HepG2 (cell line): ENCODE data around the gene ZNRF4. TPM values are rescaled to one million over a fixed set of nuclear protein-coding genes. Genes with fewer than 3 reads are reported as not detected.

ENCODE experiments used
- ATAC-seq: fragments of 200-7000 bp; cut with Tn5 transposase; 3 replicates; pipeline ENCODE4 v1.9.1; 2020; ENCODE audit warnings: mild to moderate bottlenecking, moderate library complexity
- BruUV-seq: library from RNA; stranded (reverse); fragments of 400-500 nt; replicated peaks from 2 replicates; lab custom pipeline; 2021; lab: Mats Ljungman, UMichigan
- CTCF ChIA-PET: fragments of 300-600 bp; formaldehyde crosslinking; extraction: SDS; loops from one replicate; lab custom pipeline; 2021; ENCODE audit warnings: low total read pairs, inconsistent platforms, low intra/inter-chr PET ratio; lab: Yijun Ruan, JAX
- POLR2A ChIA-PET: fragments of 350-600 bp; sonication (Branson Sonifier 250); formaldehyde crosslinking; loops from one replicate; lab custom pipeline; 2020; ENCODE audit warnings: antibody characterized with exemption, inconsistent platforms; lab: Yijun Ruan, JAX
- DNase-seq: peaks from one replicate; pipeline ENCODE4 v3.0.0-alpha.2; 2015; ENCODE audit warnings: low spot score
- FAIRE-seq: peaks from 3 replicates; lab custom pipeline; 2011; peaks lifted over from hg19 to GRCh38; lab: Jason Lieb, UNC
- H2AFZ ChIP-seq: one replicate; pipeline ENCODE4 v1.6.1; 2011; ENCODE audit warnings: low read length, inconsistent platforms
- H3K27ac ChIP-seq: fragments of 300-600 bp; 3 replicates; pipeline ENCODE4 v1.8.0; 2011; ENCODE audit warnings: mixed run types, mild to moderate bottlenecking, mixed read lengths, low read length, inconsistent platforms; ENCODE audit not compliant: insufficient read depth; ENCODE audit errors: extremely low read length
- H3K27me3 ChIP-seq, 2 experiments: fragments of 200-600 bp in 1 of 2; 2 replicates in 1 of 2; 3 replicates in 1 of 2; pipeline versions ENCODE4 v1.6.0 to v1.8.0; 2011; ENCODE audit warnings: low read length in 2 of 2, mild to moderate bottlenecking in 2 of 2, moderate library complexity in 2 of 2, inconsistent platforms in 1 of 2; ENCODE audit not compliant: insufficient read depth in 2 of 2, control insufficient read depth in 1 of 2
- H3K36me3 ChIP-seq, 2 experiments: fragments of 200-600 bp in 1 of 2; replicated peaks in 1 of 2; 2 replicates in 1 of 2; 3 replicates in 1 of 2; pipeline versions ENCODE4 v1.5.1 to v1.8.0; 2011; ENCODE audit warnings: low read length in 2 of 2, inconsistent platforms in 1 of 2; ENCODE audit not compliant: insufficient read depth in 2 of 2, control insufficient read depth in 1 of 2
- H3K4me1 ChIP-seq: 2 replicates; pipeline ENCODE4 v1.5.1; 2012; ENCODE audit warnings: low read length, inconsistent platforms; ENCODE audit not compliant: insufficient read depth
- H3K4me2 ChIP-seq: 2 replicates; pipeline ENCODE4 v1.6.0; 2011; ENCODE audit warnings: low read depth, low read length, inconsistent platforms
- H3K4me3 ChIP-seq, 3 experiments: fragments of 200-600 bp in 1 of 3; sonication (generic), shearing (Covaris generic) in 1 of 3; replicated peaks in 1 of 3; 2 replicates each; pipeline ENCODE4 v1.5.1; 2011 to 2016; ENCODE audit warnings: low read length in 3 of 3, inconsistent platforms in 2 of 3, low read depth in 2 of 3, mild to moderate bottlenecking in 2 of 3, control low read depth in 1 of 3, mixed read lengths in 1 of 3; ENCODE audit not compliant: insufficient read depth in 1 of 3
- H3K79me2 ChIP-seq: one replicate; pipeline ENCODE4 v1.6.1; 2011; ENCODE audit warnings: low read length, inconsistent platforms; ENCODE audit not compliant: insufficient read depth
- H3K9ac ChIP-seq: 2 replicates; pipeline ENCODE4 v1.6.0; 2011; ENCODE audit warnings: mild to moderate bottlenecking, low read depth, low read length, inconsistent platforms; ENCODE audit not compliant: insufficient read depth
- H3K9me3 ChIP-seq: 2 replicates; pipeline ENCODE4 v1.5.1; 2012; ENCODE audit warnings: mild to moderate bottlenecking, low read length
- H4K20me1 ChIP-seq: 2 replicates; pipeline ENCODE4 v1.6.0; 2011; ENCODE audit warnings: inconsistent platforms, mild to moderate bottlenecking, low read length, moderate library complexity; ENCODE audit not compliant: insufficient read depth
- AGO1 ChIP-seq: fragments of 200-400 bp; formaldehyde crosslinking; IDR thresholded peaks from 2 replicates; pipeline ENCODE4 v1.6.1; 2017; ENCODE audit warnings: mild to moderate bottlenecking, low read depth, low read length, moderate library complexity; ENCODE audit not compliant: poor library complexity, severe bottlenecking
- CCAR2 ChIP-seq: fragments of 200-400 bp; formaldehyde crosslinking; optimal IDR thresholded peaks from 2 replicates; pipeline ENCODE3; 2018; ENCODE audit warnings: low read depth, mild to moderate bottlenecking, low read length, moderate library complexity
- ISX ChIP-seq: sonication (generic); formaldehyde crosslinking; conservative IDR thresholded peaks from 2 replicates; pipeline ENCODE4 v1.5.0; 2020; ENCODE audit warnings: missing genetic modification reagents
- NFATC3 ChIP-seq: sonication (generic); formaldehyde crosslinking; IDR thresholded peaks from 2 replicates; pipeline ENCODE4 v1.5.1; 2020; ENCODE audit warnings: mild to moderate bottlenecking, missing genetic modification reagents
- PCBP1 ChIP-seq: fragments of 200-400 bp; formaldehyde crosslinking; IDR thresholded peaks from 2 replicates; pipeline ENCODE4 v1.6.1; 2017; ENCODE audit warnings: mild to moderate bottlenecking, low read depth, low read length, borderline replicate concordance
- SAP130 ChIP-seq: IDR thresholded peaks from 2 replicates; pipeline ENCODE4 v1.6.1; 2016; ENCODE audit warnings: low read depth
- ZNF225 ChIP-seq: sonication (generic); formaldehyde crosslinking; IDR thresholded peaks from 2 replicates; pipeline ENCODE4 v1.4.0; 2020; ENCODE audit warnings: mild to moderate bottlenecking, missing genetic modification reagents
- ZNF549 ChIP-seq: sonication (generic); formaldehyde crosslinking; IDR thresholded peaks from 2 replicates; pipeline ENCODE4 v1.5.0; 2020; ENCODE audit warnings: missing genetic modification reagents
- ZNF607 ChIP-seq: sonication (generic); formaldehyde crosslinking; IDR thresholded peaks from 2 replicates; pipeline ENCODE4 v1.5.1; 2020; ENCODE audit warnings: missing genetic modification reagents, mild to moderate bottlenecking, borderline replicate concordance
- ZSCAN9 ChIP-seq: IDR thresholded peaks from 2 replicates; pipeline ENCODE4 v1.6.1; 2016; ENCODE audit warnings: borderline replicate concordance
- WGBS: methylation state at CpG from one replicate; pipeline ENCODE4 v1.1.6; 2017; ENCODE audit warnings: low lambda C conversion rate; 5-methylcytosine and 5-hydroxymethylcytosine counted together
- in situ Hi-C: cut with HindIII; loops from 2 replicates; pipeline ENCODE4 v1.10.0; 2017; ENCODE audit warnings: low pct_unique_long_range_greater_than_20kb; ENCODE audit not compliant: extremely low pct_ligation_motif_present
- intact Hi-C: fragments of 100-400 bp; cut with micrococcal nuclease; formaldehyde crosslinking; loops from one replicate; pipeline ENCODE4 v1.10.0; 2022; ENCODE audit not compliant: unreplicated experiment
- polyA plus RNA-seq, 8 experiments: library from polyadenylated mRNA; depleted of rRNA in 3 of 8; stranded (reverse) in 7 of 8; unstranded in 1 of 8; fragments of >200 nt; fragmentation: Illumina TruSeq in 4 of 8; extraction: Trizol in 4 of 8; gene quantifications; 2 replicates each; pipeline versions ENCODE4 v1.2.1 to v1.2.3, GENCODE V29; 2011 to 2016; ENCODE audit warnings: low read depth in 4 of 8, missing spikeins in 1 of 8, mixed read lengths in 1 of 8; ENCODE audit not compliant: insufficient read depth in 1 of 8
- total RNA-seq, 5 experiments: library from RNA; depleted of rRNA; stranded (reverse); fragments of >200 nt; fragmentation: Illumina TruSeq; extraction: Trizol; gene quantifications; 2 replicates each; pipeline ENCODE4 v1.2.3, GENCODE V29; 2016; ENCODE audit warnings: low read depth in 1 of 5
- TF ChIP-seq, protein P1 (sequence below): sonication (generic); formaldehyde crosslinking; IDR thresholded peaks from 2 replicates; pipeline ENCODE4 v1.5.1; 2020; ENCODE audit warnings: mild to moderate bottlenecking, moderate library complexity, missing genetic modification reagents
- TF ChIP-seq, protein P2 (sequence below): sonication (generic); formaldehyde crosslinking; IDR thresholded peaks from 2 replicates; pipeline ENCODE4 v1.5.0; 2020; ENCODE audit warnings: mild to moderate bottlenecking, missing genetic modification reagents, borderline replicate concordance
- TF ChIP-seq, protein P3 (sequence below): sonication (generic); formaldehyde crosslinking; IDR thresholded peaks from 2 replicates; pipeline ENCODE4 v1.5.0; 2020; ENCODE audit warnings: missing genetic modification reagents, mild to moderate bottlenecking, borderline replicate concordance

The ZNRF4 gene
- total and polyA plus RNA-seq, 2 of the 13 experiments (the other 11 are each of a cell fraction or from before 2014, with no cell fraction given) = not detected

DNA sequence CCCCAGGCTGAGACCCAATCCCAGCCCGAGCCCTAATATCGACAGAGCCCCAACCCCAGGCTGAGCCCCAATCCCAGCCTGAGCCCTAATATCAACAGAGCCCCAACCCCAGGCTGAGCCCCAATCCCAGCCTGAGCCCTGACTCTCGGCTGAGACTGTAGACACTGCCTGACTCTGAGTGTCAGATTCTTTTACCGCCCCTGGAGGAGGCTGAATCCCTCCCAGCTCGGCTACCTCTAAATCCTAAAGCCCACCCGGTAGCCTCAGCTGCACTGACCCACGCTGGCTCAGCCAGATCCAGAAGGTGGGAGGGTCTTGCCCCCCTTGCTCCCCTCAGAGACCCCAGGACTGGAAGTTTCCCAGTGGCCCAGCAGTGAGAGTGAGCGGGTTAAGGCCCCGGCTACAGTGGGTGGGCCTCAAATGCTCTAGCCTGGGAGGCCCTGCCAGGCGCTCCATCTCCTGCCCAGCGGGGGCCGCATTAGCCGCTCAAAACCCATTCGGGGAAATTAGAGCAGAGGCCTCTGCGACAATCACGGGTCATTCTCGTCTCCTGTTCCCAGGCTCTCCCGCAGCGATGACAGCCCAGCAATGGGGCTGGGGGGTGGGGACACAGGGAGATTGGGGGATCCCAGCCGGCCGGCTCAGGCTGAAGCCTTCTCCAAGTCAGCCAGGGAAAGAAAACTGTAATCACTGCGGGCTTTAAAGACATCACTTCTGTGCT lies 43.8 kb downstream of the ZNRF4 start:
- H4K20me1 ChIP-seq = no peaks in the 10 kb centered on the region
- H3K36me3 ChIP-seq = no peaks in the 10 kb centered on the region
- ChIA-PET POLR2A (no interaction called here), CTCF (no interaction called here)
- intact Hi-C loops = no loop called here
- no peak overlapping the region for H2AFZ ChIP-seq
- no peak overlapping the region for H3K4me2 ChIP-seq
- in situ Hi-C loops = no loop called here
- H3K9me3 ChIP-seq = peaks cover 22% of the 10 kb centered on the region
- no peak for DNase-seq
- WGBS = 77% methylated on average over 9 of the region's 22 CpGs
- BruUV-seq = no TSS peak
- no peak overlapping the region for H3K27ac ChIP-seq
- no peaks in the 10 kb centered on the region for H3K4me1 ChIP-seq
- no peaks in the 10 kb centered on the region for H3K79me2 ChIP-seq
- no peak for TF ChIP-seq AGO1
- TF ChIP-seq ZSCAN9 (CRISPR knock-in tag) = no peak
- TF ChIP-seq, all 625 proteins: peak for 0
- H3K9ac ChIP-seq = no peak overlapping the region
- no peak for FAIRE-seq
- ATAC-seq = no peak
- no peak overlapping the region for H3K4me3 ChIP-seq
- no peaks in the 10 kb centered on the region for H3K27me3 ChIP-seq

DNA sequence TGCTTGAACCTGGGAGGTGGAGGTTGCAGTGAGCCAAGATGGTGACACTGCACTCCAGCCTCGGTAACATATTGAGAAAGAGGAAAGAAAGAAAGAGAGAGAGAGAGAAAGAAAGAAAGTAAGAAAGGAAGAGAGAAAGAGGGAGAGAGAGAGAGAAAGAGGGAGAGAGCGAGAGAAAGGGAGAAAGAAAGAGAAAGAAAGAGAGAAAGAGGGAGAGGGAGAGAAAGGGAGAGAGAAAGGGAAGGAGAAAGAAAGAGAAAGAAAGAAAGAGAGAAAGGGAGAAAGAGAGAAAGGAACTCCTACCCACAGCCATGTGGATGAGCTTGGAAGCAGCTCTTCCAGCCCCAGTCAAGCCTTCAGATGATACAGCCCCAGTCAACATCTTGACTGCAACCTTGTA lies 46.7 kb downstream of the ZNRF4 start:
- ATAC-seq (no peak), FAIRE-seq (no peak), DNase-seq (no peak)
- ChIA-PET POLR2A (no interaction called here), CTCF (no interaction called here)
- Histone ChIP-seq H3K36me3 (no peaks in the 10 kb centered on the region), H3K4me3 (no peak overlapping the region), H3K4me2 (no peak overlapping the region), H2AFZ (no peak overlapping the region), H3K79me2 (no peaks in the 10 kb centered on the region), H3K9ac (no peak overlapping the region), H3K27ac (no peak overlapping the region), H4K20me1 (no peaks in the 10 kb centered on the region), H3K27me3 (no peaks in the 10 kb centered on the region), H3K4me1 (no peaks in the 10 kb centered on the region), H3K9me3 (peaks cover 24% of the 10 kb centered on the region)
- BruUV-seq = no TSS peak
- WGBS = 8% methylated on average over 2 of the region's 2 CpGs
- intact Hi-C loops (no loop called here), in situ Hi-C loops (no loop called here)
- TF ChIP-seq, protein P1, sequence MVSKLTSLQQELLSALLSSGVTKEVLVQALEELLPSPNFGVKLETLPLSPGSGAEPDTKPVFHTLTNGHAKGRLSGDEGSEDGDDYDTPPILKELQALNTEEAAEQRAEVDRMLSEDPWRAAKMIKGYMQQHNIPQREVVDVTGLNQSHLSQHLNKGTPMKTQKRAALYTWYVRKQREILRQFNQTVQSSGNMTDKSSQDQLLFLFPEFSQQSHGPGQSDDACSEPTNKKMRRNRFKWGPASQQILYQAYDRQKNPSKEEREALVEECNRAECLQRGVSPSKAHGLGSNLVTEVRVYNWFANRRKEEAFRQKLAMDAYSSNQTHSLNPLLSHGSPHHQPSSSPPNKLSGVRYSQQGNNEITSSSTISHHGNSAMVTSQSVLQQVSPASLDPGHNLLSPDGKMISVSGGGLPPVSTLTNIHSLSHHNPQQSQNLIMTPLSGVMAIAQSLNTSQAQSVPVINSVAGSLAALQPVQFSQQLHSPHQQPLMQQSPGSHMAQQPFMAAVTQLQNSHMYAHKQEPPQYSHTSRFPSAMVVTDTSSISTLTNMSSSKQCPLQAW (CRISPR knock-in tag) = no peak
- TF ChIP-seq CCAR2 = no peak
- TF ChIP-seq, protein P2, sequence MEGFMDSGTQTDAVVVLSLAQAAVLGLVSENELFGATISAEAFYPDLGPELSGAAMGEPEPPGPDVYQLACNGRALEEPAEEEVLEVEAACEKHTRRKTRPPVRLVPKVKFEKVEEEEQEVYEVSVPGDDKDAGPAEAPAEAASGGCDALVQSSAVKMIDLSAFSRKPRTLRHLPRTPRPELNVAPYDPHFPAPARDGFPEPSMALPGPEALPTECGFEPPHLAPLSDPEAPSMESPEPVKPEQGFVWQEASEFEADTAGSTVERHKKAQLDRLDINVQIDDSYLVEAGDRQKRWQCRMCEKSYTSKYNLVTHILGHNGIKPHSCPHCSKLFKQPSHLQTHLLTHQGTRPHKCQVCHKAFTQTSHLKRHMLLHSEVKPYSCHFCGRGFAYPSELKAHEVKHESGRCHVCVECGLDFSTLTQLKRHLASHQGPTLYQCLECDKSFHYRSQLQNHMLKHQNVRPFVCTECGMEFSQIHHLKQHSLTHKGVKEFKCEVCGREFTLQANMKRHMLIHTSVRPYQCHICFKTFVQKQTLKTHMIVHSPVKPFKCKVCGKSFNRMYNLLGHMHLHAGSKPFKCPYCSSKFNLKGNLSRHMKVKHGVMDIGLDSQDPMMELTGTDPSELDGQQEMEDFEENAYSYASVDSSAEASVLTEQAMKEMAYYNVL (CRISPR knock-in tag) = no peak
- TF ChIP-seq NFATC3 (CRISPR knock-in tag) = no peak
- TF ChIP-seq, protein P3, sequence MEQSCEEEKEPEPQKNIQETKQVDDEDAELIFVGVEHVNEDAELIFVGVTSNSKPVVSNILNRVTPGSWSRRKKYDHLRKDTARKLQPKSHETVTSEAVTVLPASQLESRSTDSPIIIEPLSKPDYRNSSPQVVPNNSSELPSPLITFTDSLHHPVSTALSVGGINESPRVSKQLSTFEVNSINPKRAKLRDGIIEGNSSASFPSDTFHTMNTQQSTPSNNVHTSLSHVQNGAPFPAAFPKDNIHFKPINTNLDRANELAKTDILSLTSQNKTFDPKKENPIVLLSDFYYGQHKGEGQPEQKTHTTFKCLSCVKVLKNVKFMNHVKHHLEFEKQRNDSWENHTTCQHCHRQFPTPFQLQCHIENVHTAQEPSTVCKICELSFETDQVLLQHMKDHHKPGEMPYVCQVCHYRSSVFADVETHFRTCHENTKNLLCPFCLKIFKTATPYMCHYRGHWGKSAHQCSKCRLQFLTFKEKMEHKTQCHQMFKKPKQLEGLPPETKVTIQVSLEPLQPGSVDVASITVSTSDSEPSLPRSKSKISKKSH (CRISPR knock-in tag) = no peak
- no peak for TF ChIP-seq AGO1
- TF ChIP-seq ZNF549 (CRISPR knock-in tag) = no peak
- TF ChIP-seq SAP130 (CRISPR knock-in tag) = no peak
- no peak for TF ChIP-seq ZNF225 (CRISPR knock-in tag)
- no peak for TF ChIP-seq PCBP1
- no peak for TF ChIP-seq ZNF607 (CRISPR knock-in tag)
- no peak for TF ChIP-seq ISX (CRISPR knock-in tag)
